Activated CD4-positive, alpha-beta T cell treated with anti-CD3 and anti-CD28 coated beads, Interleukin-2, amount 10 ng/mL, durations not matched to agents 7 days and 5 days (primary cell): ENCODE results near the gene GRIK4. TPM values are rescaled to one million over a fixed set of nuclear protein-coding genes. Genes with fewer than 3 reads are reported as not detected.
"Not testable (repeated sequence)": the region's sequence is repeated elsewhere in the genome, so short reads cannot be mapped to it uniquely, and the experiment has no call there.

Source experiments
- CTCF ChIA-PET: fragments of 350-600 bp; sonication (Branson Sonifier 250); formaldehyde crosslinking; loops from one replicate; lab custom pipeline; 2021; ENCODE audit warnings: antibody characterized with exemption; lab: Charles Lee
- POLR2A ChIA-PET: fragments of 350-600 bp; sonication (Branson Sonifier 250); formaldehyde crosslinking; loops from one replicate; lab custom pipeline; 2021; ENCODE audit warnings: antibody characterized with exemption; lab: Charles Lee
- DNase-seq: peaks from one replicate; pipeline ENCODE4 v3.0.0-alpha.2; 2020
- H3K27ac Mint-ChIP-seq: one replicate; pipeline ENCODE4 v1.8.0; 2021; ENCODE audit warnings: mild to moderate bottlenecking, moderate library complexity, mixed read lengths
- H3K27me3 Mint-ChIP-seq: one replicate; pipeline ENCODE4 v1.8.0; 2021; ENCODE audit warnings: mixed read lengths
- H3K36me3 Mint-ChIP-seq: one replicate; pipeline ENCODE4 v1.8.0; 2021; ENCODE audit warnings: low read depth, mixed read lengths
- H3K4me1 Mint-ChIP-seq: one replicate; pipeline ENCODE4 v1.8.0; 2021; ENCODE audit warnings: mixed read lengths
- H3K4me3 Mint-ChIP-seq: one replicate; pipeline ENCODE4 v1.8.0; 2021; ENCODE audit warnings: mild to moderate bottlenecking, moderate library complexity, mixed read lengths
- H3K9me3 Mint-ChIP-seq: one replicate; pipeline ENCODE4 v1.8.0; 2021; ENCODE audit warnings: mixed read lengths
- total RNA-seq, 2 experiments: library from RNA; stranded (reverse); gene quantifications; one replicate each; pipeline ENCODE4 v1.2.3, GENCODE V29; 2021

Gene GRIK4
- total RNA-seq, 2 experiments from 2014 or later = not detected

DNA sequence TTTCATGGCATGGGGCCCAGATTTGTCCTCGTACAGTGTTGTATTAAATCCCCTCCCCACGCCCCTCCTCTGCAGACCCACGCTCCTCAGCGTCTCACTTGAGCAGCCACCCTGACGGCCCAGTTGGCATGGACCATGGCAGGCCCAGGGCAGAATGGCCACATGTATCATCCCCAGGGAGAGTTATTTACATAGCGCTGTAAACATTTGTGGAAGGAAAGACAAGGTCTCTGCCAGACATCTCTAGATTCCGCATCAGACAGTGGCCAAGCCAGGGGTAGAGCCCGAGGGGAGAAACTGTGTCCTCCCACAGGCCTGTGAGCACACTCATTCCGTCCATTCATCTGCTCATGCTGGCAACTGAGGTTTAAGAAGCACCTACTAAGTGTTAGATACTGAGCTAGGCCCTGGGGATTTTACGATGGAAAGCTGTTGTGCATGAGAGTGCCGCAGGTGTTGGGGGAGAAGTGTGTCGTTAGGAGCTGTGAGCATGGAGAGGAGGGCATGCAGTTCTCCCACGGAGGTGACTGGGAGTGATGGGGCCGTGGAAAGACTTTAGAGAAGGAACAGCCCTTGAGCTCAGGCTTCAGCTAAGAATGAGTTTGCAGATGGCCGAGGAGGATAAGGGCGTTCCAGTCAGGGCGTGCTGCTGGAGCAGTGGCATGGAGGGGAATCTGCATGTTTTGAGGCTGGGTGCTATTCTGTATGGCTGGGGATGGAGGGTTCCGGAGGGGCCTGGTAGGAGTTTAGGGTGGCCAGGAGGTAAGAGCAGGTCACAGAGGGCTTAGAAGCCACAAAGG lies 94.9 kb downstream of the GRIK4 start:
- ChIA-PET POLR2A (no interaction called here), CTCF (no interaction called here)
- Mint-ChIP-seq H3K27me3 (no peaks in the 10 kb centered on the region), H3K4me3 (no peak overlapping the region), H3K27ac (no peak overlapping the region), H3K36me3 (no peaks in the 10 kb centered on the region), H3K4me1 (no peaks in the 10 kb centered on the region), H3K9me3 (no peaks in the 10 kb centered on the region)
- DNase-seq = no peak

DNA sequence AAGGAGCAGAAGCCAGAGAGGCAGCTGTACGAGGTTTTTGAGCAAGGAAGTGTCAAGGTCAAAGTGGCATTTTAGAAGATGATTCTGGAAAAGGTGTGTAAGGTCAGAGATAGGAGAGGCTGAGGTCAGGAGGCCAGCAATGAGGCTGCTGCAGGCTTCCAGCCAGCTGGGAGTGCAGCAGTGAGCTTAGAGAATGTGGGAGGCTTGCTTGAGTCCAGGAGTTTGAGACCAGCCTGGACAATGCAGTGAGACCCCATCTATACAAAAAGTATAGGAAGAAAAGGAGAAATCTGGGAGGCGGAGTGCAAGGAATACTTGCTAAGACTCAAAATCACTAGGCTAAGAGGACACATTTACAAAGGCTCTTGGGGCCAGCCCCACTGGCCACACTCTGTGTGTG lies 96.5 kb downstream of the GRIK4 start:
- H3K36me3 Mint-ChIP-seq = no peaks in the 10 kb centered on the region
- no peaks in the 10 kb centered on the region for H3K9me3 Mint-ChIP-seq
- H3K27ac Mint-ChIP-seq = no peak overlapping the region
- H3K4me1 Mint-ChIP-seq = peaks cover 6% of the 10 kb centered on the region
- DNase-seq = no peak
- H3K27me3 Mint-ChIP-seq = no peaks in the 10 kb centered on the region
- ChIA-PET POLR2A (no interaction called here), CTCF (no interaction called here)
- no peak overlapping the region for H3K4me3 Mint-ChIP-seq

DNA sequence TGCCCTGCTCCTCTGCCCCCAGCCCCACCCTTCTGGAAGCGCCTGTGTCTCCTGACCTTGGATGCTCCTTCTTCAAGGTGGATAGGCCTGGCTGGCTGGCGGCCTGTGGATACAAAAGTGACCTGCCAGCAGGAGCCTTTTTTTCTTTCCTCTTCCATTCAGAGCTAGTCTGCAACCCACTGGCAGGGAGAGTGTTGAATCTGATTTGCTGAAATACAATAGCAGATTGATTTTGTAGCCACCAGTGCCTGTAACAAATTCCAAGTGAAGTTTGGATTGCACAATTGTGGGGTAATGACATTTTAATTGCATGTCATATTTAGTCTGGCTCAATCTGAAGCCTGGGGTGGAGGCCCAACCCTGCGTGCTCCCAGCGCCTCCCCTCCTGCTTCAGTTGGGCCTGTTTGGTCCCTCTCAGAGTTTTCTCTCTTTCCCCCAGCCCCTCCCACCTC lies 97.2 kb downstream of the GRIK4 start:
- Mint-ChIP-seq H3K9me3 (no peaks in the 10 kb centered on the region), H3K4me3 (no peak overlapping the region), H3K36me3 (no peaks in the 10 kb centered on the region), H3K27ac (no peak overlapping the region), H3K4me1 (peaks cover 13% of the 10 kb centered on the region), H3K27me3 (no peaks in the 10 kb centered on the region)
- no peak for DNase-seq
- POLR2A ChIA-PET = no interaction called here
- CTCF ChIA-PET = no interaction called here

DNA sequence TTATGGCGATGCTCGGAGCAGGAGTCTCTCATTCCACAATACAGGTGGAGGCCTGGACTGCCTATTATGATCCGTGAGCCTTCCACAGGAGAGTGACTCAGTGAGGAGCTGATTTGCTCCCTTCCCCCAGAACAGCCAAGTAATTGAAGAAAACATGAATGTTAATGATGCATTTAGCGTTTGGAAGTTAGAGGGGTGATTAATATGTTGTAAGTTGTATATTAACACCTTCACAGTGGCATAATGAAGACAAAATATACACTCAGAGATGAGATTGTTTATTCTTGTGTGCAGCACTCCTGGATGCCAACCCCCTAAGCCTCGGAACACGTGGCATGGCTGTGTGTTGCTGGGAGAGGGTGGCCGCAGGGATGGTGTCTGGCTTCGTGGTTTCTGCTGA lies 98.6 kb downstream of the GRIK4 start:
- H3K4me3 Mint-ChIP-seq = no peak overlapping the region
- ChIA-PET CTCF (no interaction called here), POLR2A (no interaction called here)
- no peaks in the 10 kb centered on the region for H3K36me3 Mint-ChIP-seq
- H3K27ac Mint-ChIP-seq = no peak overlapping the region
- DNase-seq = no peak
- H3K27me3 Mint-ChIP-seq = no peaks in the 10 kb centered on the region
- peaks cover 15% of the 10 kb centered on the region for H3K4me1 Mint-ChIP-seq
- no peaks in the 10 kb centered on the region for H3K9me3 Mint-ChIP-seq

DNA sequence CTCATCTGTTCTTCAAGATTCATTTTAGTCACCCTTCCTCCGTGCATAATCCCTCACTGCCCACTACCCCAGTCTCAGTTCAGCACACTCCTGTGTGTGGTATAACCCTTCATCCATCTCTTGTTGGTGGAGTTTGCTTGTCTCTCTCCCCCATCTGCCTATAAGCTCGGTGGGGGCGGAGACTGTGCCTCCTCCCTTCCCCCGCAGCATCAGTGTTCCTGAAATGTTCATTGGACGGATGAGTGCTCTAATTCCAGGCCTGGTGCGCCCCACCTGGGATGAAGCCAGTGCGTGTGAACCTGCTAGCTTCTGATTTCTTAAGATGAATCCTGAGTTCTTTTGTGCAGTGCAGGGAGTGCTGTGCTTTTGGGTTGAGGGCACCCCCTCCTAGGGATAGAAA lies 100.0 kb downstream of the GRIK4 start:
- H3K36me3 Mint-ChIP-seq = no peaks in the 10 kb centered on the region
- CTCF ChIA-PET = no interaction called here
- POLR2A ChIA-PET = no interaction called here
- H3K9me3 Mint-ChIP-seq = no peaks in the 10 kb centered on the region
- H3K27me3 Mint-ChIP-seq = no peaks in the 10 kb centered on the region
- no peak overlapping the region for H3K4me3 Mint-ChIP-seq
- DNase-seq = no peak
- H3K27ac Mint-ChIP-seq = no peak overlapping the region
- peaks cover 15% of the 10 kb centered on the region for H3K4me1 Mint-ChIP-seq

DNA sequence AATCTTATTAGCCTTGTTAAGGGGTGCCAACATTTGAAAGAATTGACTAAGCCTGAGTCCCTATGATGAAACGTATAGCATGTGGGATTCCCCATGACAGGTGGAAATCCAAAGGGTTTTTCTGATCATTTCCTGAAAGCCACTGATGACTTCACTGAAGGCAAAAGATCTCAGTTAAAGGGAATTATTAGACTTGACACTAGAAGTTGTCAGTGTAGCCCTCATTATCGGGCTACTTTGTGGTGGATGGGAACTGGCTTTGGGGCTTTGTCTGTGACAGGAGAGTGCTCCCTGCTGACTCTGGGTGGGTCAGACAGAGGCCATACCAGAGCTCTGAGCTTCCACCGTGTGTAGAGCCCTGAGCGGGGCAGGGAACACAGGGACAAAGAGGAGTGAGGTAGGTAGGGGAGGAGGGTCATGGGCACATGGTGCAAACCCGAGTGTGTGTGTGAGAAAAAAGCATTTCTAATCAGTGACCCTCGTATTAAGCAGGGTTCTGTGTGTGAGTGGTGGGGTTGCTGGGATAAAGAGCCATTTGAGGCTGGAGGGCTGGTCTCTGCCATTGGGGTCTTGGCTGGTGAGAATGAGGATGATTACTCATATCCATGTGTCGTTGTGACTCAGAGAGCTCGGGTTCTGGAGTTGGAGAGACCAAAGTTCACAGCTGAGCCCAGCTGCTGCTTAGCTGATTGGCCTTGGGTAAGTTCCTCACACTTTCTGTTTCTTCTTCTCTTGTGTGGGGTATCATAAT lies 101.1 kb downstream of the GRIK4 start:
- Mint-ChIP-seq H3K4me1 (peaks cover 15% of the 10 kb centered on the region), H3K27ac (peak overlapping the region; percentile 48), H3K4me3 (no peak overlapping the region), H3K27me3 (no peaks in the 10 kb centered on the region), H3K9me3 (peaks cover 2% of the 10 kb centered on the region), H3K36me3 (no peaks in the 10 kb centered on the region)
- CTCF ChIA-PET = interaction anchor here (1.3 kb wide), 1 partner anchor 11 kb away, joined by 5 read pairs; no protein-coding TSS in a partner anchor
- no peak for DNase-seq
- POLR2A ChIA-PET = no interaction called here

DNA sequence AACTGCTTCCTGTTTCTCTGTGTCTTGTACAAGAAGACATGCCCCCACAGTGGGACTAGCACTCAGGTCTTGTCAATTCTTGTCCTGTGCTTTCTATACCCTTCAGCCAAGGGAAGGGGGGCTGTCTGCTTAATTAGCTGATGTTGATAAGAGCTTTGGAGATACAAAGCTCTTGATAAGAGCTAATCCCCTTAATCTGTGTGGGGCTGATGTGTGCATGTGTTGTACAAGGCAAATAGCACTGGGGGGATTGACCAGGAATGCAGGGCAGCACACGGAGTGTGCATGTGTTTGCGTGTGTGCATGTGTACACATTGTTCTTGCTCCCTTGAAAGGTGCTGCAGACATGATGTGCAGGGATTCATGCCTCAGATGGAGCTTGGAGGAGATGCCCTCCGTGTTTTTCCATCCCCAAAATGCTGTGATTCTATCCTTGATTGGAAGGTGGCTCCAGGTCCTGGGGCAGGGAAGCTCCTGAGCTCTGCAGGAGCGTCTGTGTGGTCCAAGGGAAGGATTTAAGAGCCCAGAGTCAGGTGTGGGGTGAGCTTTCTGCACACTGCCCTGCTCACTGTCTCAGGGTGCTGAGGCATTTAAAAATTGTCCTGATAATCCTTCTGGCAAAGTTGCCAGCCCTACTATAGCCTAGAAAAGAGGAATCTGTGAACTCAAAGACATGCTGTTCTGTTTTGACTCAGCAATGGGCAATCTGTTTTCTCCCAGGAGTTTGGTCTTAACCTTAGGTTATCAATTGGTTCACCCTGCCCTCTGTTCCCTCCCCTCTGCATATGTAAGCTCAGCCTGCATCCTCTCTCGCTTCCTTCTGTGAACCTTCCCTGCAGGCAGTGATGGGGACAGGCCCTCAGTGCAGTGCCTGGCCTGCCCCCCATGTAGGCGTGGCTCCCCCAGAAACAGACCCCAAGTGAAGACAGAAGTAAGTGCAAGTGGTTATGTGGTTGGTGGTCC lies 102.0 kb downstream of the GRIK4 start:
- POLR2A ChIA-PET = no interaction called here
- H3K4me3 Mint-ChIP-seq = no peak overlapping the region

DNA sequence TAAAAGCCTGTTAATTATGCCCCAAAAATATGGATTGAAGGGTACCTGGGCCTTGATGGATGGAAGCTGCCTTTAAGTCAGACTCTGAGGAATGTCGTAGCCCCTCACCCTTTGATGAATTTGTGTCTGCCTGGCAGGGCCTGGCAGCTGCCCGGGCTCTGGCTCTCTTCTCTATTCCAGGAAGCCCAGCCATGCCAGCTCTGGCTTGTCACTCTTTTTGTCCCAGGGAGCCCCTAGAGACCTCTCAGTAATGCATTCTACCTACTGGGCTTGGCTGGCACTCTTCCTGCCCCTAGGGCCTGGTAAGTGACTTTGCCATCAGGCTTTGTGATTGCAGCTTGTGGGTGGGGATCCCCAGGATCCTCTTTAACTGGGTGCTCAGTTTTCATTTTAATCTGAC lies 103.8 kb downstream of the GRIK4 start:
- no peak overlapping the region for H3K4me3 Mint-ChIP-seq
- H3K9me3 Mint-ChIP-seq = peaks cover 13% of the 10 kb centered on the region
- H3K27me3 Mint-ChIP-seq = no peaks in the 10 kb centered on the region
- DNase-seq = no peak
- no peaks in the 10 kb centered on the region for H3K36me3 Mint-ChIP-seq
- peaks cover 15% of the 10 kb centered on the region for H3K4me1 Mint-ChIP-seq
- ChIA-PET CTCF (interaction anchor here (0.5 kb wide), 1 partner anchor 69 kb away, joined by 3 read pairs; no protein-coding TSS in a partner anchor), POLR2A (no interaction called here)
- H3K27ac Mint-ChIP-seq = no peak overlapping the region

More for the DNA sequence above, 102.0 kb downstream of the GRIK4 start:
- peak overlapping the region; percentile 39 for H3K27ac Mint-ChIP-seq
- no peaks in the 10 kb centered on the region for H3K36me3 Mint-ChIP-seq
- peaks cover 8% of the 10 kb centered on the region for H3K9me3 Mint-ChIP-seq
- no peaks in the 10 kb centered on the region for H3K27me3 Mint-ChIP-seq
- no peak for DNase-seq
- CTCF ChIA-PET = interaction anchor here (1.3 kb wide), 1 partner anchor 12 kb away, joined by 5 read pairs; no protein-coding TSS in a partner anchor
- H3K4me1 Mint-ChIP-seq = peaks cover 15% of the 10 kb centered on the region

DNA sequence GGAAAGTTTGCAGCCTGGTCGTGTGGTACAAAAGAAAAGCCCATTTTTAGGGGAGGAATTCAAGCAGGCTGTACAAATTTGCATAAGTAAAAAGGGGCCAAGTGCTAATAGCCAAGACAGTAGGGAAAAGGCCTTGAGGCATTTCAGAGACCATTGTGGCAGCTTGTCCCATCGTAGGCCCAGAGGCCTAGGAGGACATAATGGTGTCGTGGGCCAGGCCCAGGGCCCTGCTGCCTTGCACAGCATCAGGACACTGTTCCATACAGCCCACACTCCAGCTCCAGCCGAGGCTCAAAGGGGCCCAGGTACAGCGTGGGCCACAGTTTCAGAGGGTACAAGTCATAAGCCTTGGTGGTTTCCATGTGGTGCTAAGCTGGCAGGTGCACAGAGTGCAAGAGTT lies 106.9 kb downstream of the GRIK4 start:
- ChIA-PET POLR2A (no interaction called here), CTCF (interaction anchor here (0.7 kb wide), 1 partner anchor 298 kb away, joined by 3 read pairs; no protein-coding TSS in a partner anchor)
- H3K4me3 Mint-ChIP-seq = no peak overlapping the region
- peaks cover 13% of the 10 kb centered on the region for H3K9me3 Mint-ChIP-seq
- no peak for DNase-seq
- no peak overlapping the region for H3K27ac Mint-ChIP-seq
- no peaks in the 10 kb centered on the region for H3K36me3 Mint-ChIP-seq
- no peaks in the 10 kb centered on the region for H3K27me3 Mint-ChIP-seq
- H3K4me1 Mint-ChIP-seq = peaks cover 5% of the 10 kb centered on the region

DNA sequence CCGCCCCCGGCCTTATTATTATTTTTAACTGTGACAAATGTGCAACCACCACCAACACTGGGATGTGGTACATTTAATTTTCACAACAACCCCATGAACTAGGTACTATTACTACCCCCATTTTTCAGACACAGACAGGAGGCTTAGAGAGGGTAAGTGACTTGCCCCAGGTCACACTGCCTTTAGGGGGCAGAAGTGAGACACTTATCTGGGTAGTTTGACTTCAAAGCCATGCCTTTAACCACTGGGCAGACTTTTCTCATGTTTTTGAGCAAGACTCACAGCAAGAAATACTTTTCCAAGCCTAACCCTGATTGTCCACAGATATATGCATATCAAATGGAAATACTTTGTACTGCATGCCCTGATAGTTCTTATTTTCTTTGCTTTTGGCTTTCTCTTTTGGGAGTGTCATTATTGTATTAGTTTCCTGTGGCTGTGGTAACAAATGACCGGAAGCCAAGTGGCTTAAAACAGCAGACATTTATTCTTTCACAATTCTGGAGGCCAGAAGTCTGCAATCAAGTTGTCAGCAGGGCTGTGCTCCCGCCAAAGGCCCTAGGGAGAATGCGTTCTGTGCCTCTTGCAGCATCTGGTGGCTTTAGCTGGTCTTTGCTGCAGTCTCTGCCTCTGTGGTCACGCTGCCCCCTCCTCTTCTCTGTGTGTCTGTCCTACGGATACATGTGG lies 110.8 kb downstream of the GRIK4 start:
- Mint-ChIP-seq H3K27me3 (no peaks in the 10 kb centered on the region), H3K27ac (no peak overlapping the region), H3K36me3 (no peaks in the 10 kb centered on the region), H3K4me3 (no peak overlapping the region), H3K4me1 (no peaks in the 10 kb centered on the region), H3K9me3 (peaks cover 13% of the 10 kb centered on the region)
- ChIA-PET POLR2A (no interaction called here), CTCF (no interaction called here)
- no peak for DNase-seq

DNA sequence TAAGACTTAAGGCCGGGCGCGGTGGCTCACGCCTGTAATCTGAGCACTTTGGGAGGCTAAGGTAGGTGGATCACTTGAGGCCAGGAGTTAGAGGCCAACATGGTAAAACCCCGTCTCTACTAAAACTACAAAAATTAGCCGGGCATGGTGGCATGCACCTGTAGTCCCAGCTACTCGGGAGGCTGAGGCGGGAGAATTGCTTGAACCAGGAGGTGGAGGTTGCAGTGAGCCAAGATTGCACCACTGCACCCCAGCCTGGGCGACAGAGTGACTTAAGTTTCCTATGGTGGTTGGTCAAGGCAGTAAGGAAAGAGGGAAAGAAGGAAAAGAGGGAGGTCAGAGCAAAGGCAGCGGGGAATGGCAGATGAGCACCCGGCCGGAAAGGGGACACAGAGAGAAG lies 113.4 kb downstream of the GRIK4 start:
- CTCF ChIA-PET, H3K36me3 Mint-ChIP-seq, H3K9me3 Mint-ChIP-seq, POLR2A ChIA-PET, DNase-seq, H3K4me1 Mint-ChIP-seq, H3K4me3 Mint-ChIP-seq, H3K27ac Mint-ChIP-seq, H3K27me3 Mint-ChIP-seq: not testable (repeated sequence)

DNA sequence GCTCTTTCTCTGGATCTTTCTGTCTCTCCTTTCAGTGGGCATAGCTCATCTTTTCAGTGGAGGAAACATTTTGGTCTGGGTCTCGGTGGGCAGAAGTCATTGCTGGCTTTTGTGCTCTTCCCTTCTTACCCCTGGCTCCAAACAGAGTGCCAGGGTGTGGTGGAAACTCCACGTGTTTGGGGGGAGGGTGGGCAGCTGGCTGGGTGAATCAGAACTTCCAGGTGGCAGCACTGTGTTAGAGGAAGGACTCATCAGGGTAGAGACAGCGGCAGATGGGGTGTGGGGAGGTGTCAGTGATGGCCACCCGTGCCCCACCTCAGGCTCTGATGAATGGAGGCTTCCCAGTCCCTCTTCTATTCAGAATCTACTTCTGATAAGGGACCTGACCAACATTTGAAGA lies 114.0 kb downstream of the GRIK4 start:
- Mint-ChIP-seq H3K27ac (no peak overlapping the region), H3K4me1 (no peaks in the 10 kb centered on the region), H3K4me3 (no peak overlapping the region), H3K27me3 (no peaks in the 10 kb centered on the region), H3K9me3 (no peaks in the 10 kb centered on the region), H3K36me3 (no peaks in the 10 kb centered on the region)
- DNase-seq = no peak
- ChIA-PET CTCF (no interaction called here), POLR2A (no interaction called here)
